Trophoblast cell (in vitro differentiated cells and primary cell): Measurements from ENCODE around the gene FER.
"Not testable (repeated sequence)": the region's sequence is repeated elsewhere in the genome, so short reads cannot be mapped to it uniquely, and the experiment has no call there.

Source experiments
- DNase-seq, 2 donors: peaks; one replicate each; pipeline ENCODE4 v3.0.0-alpha.2; 2016
- H2AFZ ChIP-seq: 2 replicates; pipeline ENCODE4 v1.6.1; 2013; ENCODE audit warnings: low read length, moderate library complexity, mild to moderate bottlenecking; ENCODE audit not compliant: insufficient read depth, poor library complexity
- H2AK5ac ChIP-seq: 2 replicates; pipeline ENCODE4 v1.6.1; 2013; ENCODE audit warnings: mild to moderate bottlenecking, low read length
- H2BK120ac ChIP-seq: 2 replicates; pipeline ENCODE4 v1.6.1; 2013; ENCODE audit warnings: low read length, mild to moderate bottlenecking, moderate library complexity; ENCODE audit not compliant: insufficient read depth, poor library complexity
- H2BK12ac ChIP-seq: 2 replicates; pipeline ENCODE4 v1.6.1; 2013; ENCODE audit warnings: mild to moderate bottlenecking, low read length, moderate library complexity
- H2BK5ac ChIP-seq: 2 replicates; pipeline ENCODE4 v1.6.1; 2013; ENCODE audit warnings: low read length, low read depth, moderate library complexity, mild to moderate bottlenecking; ENCODE audit not compliant: poor library complexity
- H3K14ac ChIP-seq: 2 replicates; pipeline ENCODE4 v1.6.1; 2013; ENCODE audit warnings: mild to moderate bottlenecking, low read length
- H3K18ac ChIP-seq: 2 replicates; pipeline ENCODE4 v1.6.1; 2013; ENCODE audit warnings: mild to moderate bottlenecking, low read length
- H3K23ac ChIP-seq: 2 replicates; pipeline ENCODE4 v1.6.1; 2013; ENCODE audit warnings: low read length
- H3K27ac ChIP-seq: 2 replicates; pipeline ENCODE4 v1.5.1; 2013; ENCODE audit warnings: low read depth, mild to moderate bottlenecking, inconsistent platforms, low read length, moderate library complexity
- H3K27me3 ChIP-seq: 2 replicates; pipeline ENCODE4 v1.6.1; 2013; ENCODE audit warnings: inconsistent platforms, mild to moderate bottlenecking, low read length, moderate library complexity; ENCODE audit not compliant: insufficient read depth
- H3K36me3 ChIP-seq, 2 experiments: 1 replicate in 1 of 2; 2 replicates in 1 of 2; pipeline ENCODE4 v1.6.1; 2013; ENCODE audit warnings: low read length in 2 of 2, mild to moderate bottlenecking in 2 of 2, moderate library complexity in 1 of 2; ENCODE audit not compliant: insufficient read depth in 2 of 2, control insufficient read depth in 1 of 2
- H3K4ac ChIP-seq: 2 replicates; pipeline ENCODE4 v1.6.1; 2013; ENCODE audit warnings: low read depth, mild to moderate bottlenecking, low read length, moderate library complexity
- H3K4me1 ChIP-seq, 2 experiments: 1 replicate in 1 of 2; 2 replicates in 1 of 2; pipeline ENCODE4 v1.6.1; 2013; ENCODE audit warnings: low read length in 2 of 2, mild to moderate bottlenecking in 2 of 2, moderate library complexity in 1 of 2; ENCODE audit not compliant: insufficient read depth in 2 of 2, control insufficient read depth in 1 of 2
- H3K4me2 ChIP-seq: 2 replicates; pipeline ENCODE4 v1.6.1; 2013; ENCODE audit warnings: inconsistent platforms, mild to moderate bottlenecking, low read length, moderate library complexity
- H3K4me3 ChIP-seq: 2 replicates; pipeline ENCODE4 v1.5.1; 2013; ENCODE audit warnings: mild to moderate bottlenecking, low read depth, low read length, inconsistent platforms
- H3K79me1 ChIP-seq: one replicate; pipeline ENCODE4 v1.6.1; 2013; ENCODE audit warnings: low read length
- H3K79me2 ChIP-seq: 2 replicates; pipeline ENCODE4 v1.6.1; 2013; ENCODE audit warnings: low read length, mild to moderate bottlenecking; ENCODE audit not compliant: control insufficient read depth, insufficient read depth, poor library complexity
- H3K9ac ChIP-seq: 2 replicates; pipeline ENCODE4 v1.6.1; 2013; ENCODE audit warnings: mild to moderate bottlenecking, low read length
- H3K9me3 ChIP-seq: 2 replicates; pipeline ENCODE4 v1.6.1; 2013; ENCODE audit warnings: low read depth, mild to moderate bottlenecking, control low read depth, inconsistent platforms, low read length; ENCODE audit not compliant: insufficient read depth
- H4K12ac ChIP-seq: 2 replicates; pipeline ENCODE4 v1.6.1; 2013; ENCODE audit warnings: low read depth, mild to moderate bottlenecking, low read length, moderate library complexity
- H4K8ac ChIP-seq: 2 replicates; pipeline ENCODE4 v1.6.1; 2013; ENCODE audit warnings: low read depth, mild to moderate bottlenecking, low read length, moderate library complexity
- H4K91ac ChIP-seq: one replicate; pipeline ENCODE4 v1.6.1; 2013; ENCODE audit warnings: low read depth, mild to moderate bottlenecking, low read length, moderate library complexity
- WGBS: extraction: QIAGEN DNeasy Blood & Tissue Kit; methylation state at CpG from one replicate; pipeline ENCODE4 v1.1.7; 2013; ENCODE audit warnings: missing lambda C conversion rate; ENCODE audit not compliant: insufficient read length, insufficient coverage; ENCODE audit errors: extremely low coverage; 5-methylcytosine and 5-hydroxymethylcytosine counted together

Gene FER

DNA sequence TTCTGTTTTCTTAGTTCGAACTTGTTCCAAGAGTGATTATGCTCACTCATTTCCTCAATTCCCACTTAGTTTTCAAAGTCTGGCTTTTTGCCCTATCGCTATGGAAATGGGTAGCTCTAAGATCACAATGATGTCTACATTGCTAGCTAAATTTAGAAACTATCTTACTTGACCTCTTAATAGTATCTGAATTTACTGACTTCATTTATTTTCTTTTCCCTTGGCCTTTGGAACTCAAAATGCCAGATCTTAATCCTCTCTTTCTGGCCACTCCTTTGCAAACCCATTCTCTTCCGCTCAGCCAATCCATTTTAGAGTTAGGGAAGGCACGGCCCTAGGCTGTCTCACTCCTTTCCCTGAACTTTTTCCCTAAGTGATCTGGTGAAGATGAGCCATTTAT is 137.0 kb downstream of the FER start:
- H4K91ac ChIP-seq: no peak overlapping the region
- no peak overlapping the region for H4K8ac ChIP-seq
- no peak overlapping the region for H3K4me3 ChIP-seq
- no peak overlapping the region for H3K4ac ChIP-seq
- no peak overlapping the region for H3K9ac ChIP-seq
- H2BK5ac ChIP-seq: no peak overlapping the region
- no peak overlapping the region for H2AFZ ChIP-seq
- H4K12ac ChIP-seq: no peak overlapping the region
- no peak overlapping the region for H3K14ac ChIP-seq
- no peak overlapping the region for H2AK5ac ChIP-seq
- H2BK120ac ChIP-seq: no peak overlapping the region
- H3K27me3 ChIP-seq: no peaks in the 10 kb centered on the region
- no peak overlapping the region for H2BK12ac ChIP-seq
- H3K79me2 ChIP-seq: no peaks in the 10 kb centered on the region
- DNase-seq: no peak
- H3K36me3 ChIP-seq: no peaks in the 10 kb centered on the region
- no peaks in the 10 kb centered on the region for H3K9me3 ChIP-seq
- no peak overlapping the region for H3K18ac ChIP-seq
- H3K27ac ChIP-seq: no peak overlapping the region
- H3K4me1 ChIP-seq: no peaks in the 10 kb centered on the region
- 100% methylated on average over 1 of the region's 4 CpGs for WGBS
- H3K4me2 ChIP-seq: no peak overlapping the region
- H3K23ac ChIP-seq: no peak overlapping the region
- no peaks in the 10 kb centered on the region for H3K79me1 ChIP-seq

DNA sequence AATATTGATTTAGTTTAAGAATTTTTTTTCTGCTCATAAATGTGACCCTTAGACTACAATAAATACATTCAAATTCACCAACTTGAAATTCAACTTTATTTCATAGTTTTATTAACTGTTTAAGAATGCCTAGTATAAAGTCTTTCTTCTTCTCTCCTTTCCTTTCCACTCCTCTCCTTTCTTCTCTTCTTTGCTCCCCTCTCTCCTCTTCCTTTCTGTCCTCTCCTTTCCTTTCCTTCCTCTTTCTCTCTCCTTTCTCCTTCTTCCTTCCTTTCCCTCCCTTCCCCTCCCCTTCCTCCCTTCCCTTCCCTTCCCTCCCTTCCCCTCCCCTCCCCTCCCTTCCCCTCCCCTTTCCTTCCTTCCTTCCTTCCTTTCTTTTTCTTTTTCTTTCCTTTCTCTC is 150.6 kb downstream of the FER start:
- no peak overlapping the region for H2BK120ac ChIP-seq
- no peak overlapping the region for H3K18ac ChIP-seq
- no peak overlapping the region for H3K4me2 ChIP-seq
- no peak overlapping the region for H2BK12ac ChIP-seq
- H3K27me3 ChIP-seq: no peaks in the 10 kb centered on the region
- no peaks in the 10 kb centered on the region for H3K9me3 ChIP-seq
- H3K14ac ChIP-seq: no peak overlapping the region
- no peak for DNase-seq
- H2BK5ac ChIP-seq: no peak overlapping the region
- H3K23ac ChIP-seq: no peak overlapping the region
- no peak overlapping the region for H3K4me3 ChIP-seq
- H3K79me2 ChIP-seq: no peaks in the 10 kb centered on the region
- H3K36me3 ChIP-seq: no peaks in the 10 kb centered on the region
- H3K27ac ChIP-seq: no peak overlapping the region
- H4K8ac ChIP-seq: no peak overlapping the region
- H2AK5ac ChIP-seq: no peak overlapping the region
- no peak overlapping the region for H4K91ac ChIP-seq
- no peak overlapping the region for H3K9ac ChIP-seq
- no peaks in the 10 kb centered on the region for H3K79me1 ChIP-seq
- H3K4ac ChIP-seq: no peak overlapping the region
- H4K12ac ChIP-seq: no peak overlapping the region
- H3K4me1 ChIP-seq: no peaks in the 10 kb centered on the region
- H2AFZ ChIP-seq: no peak overlapping the region

DNA sequence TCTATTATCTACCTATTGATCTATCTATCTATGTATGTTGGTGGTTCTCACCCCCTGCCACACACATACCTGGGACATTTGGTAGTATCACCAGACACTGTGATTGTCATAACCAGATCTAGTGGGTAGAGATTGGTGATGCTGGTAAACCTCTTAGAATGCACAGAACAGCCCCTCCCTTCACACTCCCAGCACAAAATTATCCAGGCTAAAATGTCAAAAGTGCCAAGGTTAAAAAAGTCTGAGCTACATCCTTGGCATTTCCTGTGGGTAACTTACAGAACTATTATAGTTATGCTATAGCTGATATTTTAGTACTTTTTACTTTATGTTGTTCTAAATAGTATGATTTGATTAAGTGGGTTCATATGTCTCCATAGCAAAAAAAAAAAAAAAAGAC is 151.0 kb downstream of the FER start:
- no peak overlapping the region for H3K23ac ChIP-seq
- H3K4me3 ChIP-seq: no peak overlapping the region
- H3K36me3 ChIP-seq: no peaks in the 10 kb centered on the region
- H2BK5ac ChIP-seq: no peak overlapping the region
- H3K79me1 ChIP-seq: no peaks in the 10 kb centered on the region
- no peak overlapping the region for H3K27ac ChIP-seq
- H3K4me2 ChIP-seq: no peak overlapping the region
- H2AK5ac ChIP-seq: no peak overlapping the region
- H3K4ac ChIP-seq: no peak overlapping the region
- H4K91ac ChIP-seq: no peak overlapping the region
- no peak overlapping the region for H3K18ac ChIP-seq
- no peak overlapping the region for H3K9ac ChIP-seq
- H2BK12ac ChIP-seq: no peak overlapping the region
- no peak overlapping the region for H3K14ac ChIP-seq
- H3K4me1 ChIP-seq: no peaks in the 10 kb centered on the region
- H4K12ac ChIP-seq: no peak overlapping the region
- H3K27me3 ChIP-seq: no peaks in the 10 kb centered on the region
- no peaks in the 10 kb centered on the region for H3K79me2 ChIP-seq
- DNase-seq: peak in 1 of 2 donors; percentile 35
- H2BK120ac ChIP-seq: no peak overlapping the region
- no peaks in the 10 kb centered on the region for H3K9me3 ChIP-seq
- H4K8ac ChIP-seq: no peak overlapping the region
- H2AFZ ChIP-seq: no peak overlapping the region

DNA sequence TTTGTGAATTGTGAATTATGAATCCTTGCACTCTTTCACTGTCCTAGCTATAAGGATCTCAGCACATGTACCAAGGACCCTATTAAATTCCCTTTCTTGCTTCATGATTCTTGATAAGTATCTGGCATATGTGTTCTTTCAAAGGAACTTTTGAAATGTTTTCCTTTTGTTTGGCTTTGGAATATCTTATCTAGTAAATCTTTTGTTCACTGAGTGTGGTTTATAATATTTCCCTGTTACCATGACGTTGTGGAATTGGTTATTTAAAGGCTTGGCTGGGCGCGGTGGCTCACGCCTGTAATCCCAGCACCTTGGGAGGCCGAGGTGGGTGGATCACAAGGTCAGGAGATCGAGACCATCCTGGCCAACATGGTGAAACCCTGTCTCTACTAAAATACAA is 151.5 kb downstream of the FER start:
- WGBS: no CpG with 5 or more reads among the region's 6 CpGs

DNA sequence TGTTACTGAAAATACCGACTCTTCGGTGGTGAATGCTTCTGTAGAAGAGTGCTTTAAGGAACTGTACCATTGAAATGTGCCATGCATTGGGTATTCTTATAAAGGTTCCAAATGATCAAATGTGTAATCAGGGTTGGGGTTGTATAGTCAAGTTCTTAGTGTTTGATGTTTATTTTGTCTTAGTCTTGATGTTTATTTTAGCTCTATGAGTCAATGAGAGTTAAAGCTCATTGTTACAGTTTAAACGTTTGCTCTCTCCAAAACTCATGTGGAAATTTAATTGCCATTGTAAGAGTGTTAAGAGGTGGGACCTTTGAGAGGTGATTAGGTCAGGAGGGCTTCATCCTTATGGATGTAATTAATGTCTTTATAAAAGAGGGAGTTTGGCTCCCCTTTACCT is 153.0 kb downstream of the FER start:
- Histone ChIP-seq H2BK120ac (no peak overlapping the region), H3K79me1 (no peaks in the 10 kb centered on the region), H3K4me2 (no peak overlapping the region), H2AFZ (no peak overlapping the region), H3K23ac (no peak overlapping the region), H3K18ac (no peak overlapping the region), H3K9me3 (no peaks in the 10 kb centered on the region), H3K27me3 (no peaks in the 10 kb centered on the region), H3K27ac (no peak overlapping the region), H2BK5ac (no peak overlapping the region), H3K4me3 (no peak overlapping the region), H3K14ac (no peak overlapping the region), H2AK5ac (no peak overlapping the region), H2BK12ac (no peak overlapping the region), H3K36me3 (no peaks in the 10 kb centered on the region), H4K91ac (no peak overlapping the region), H3K79me2 (no peaks in the 10 kb centered on the region), H3K9ac (no peak overlapping the region), H3K4me1 (no peaks in the 10 kb centered on the region), H3K4ac (no peak overlapping the region), H4K12ac (no peak overlapping the region), H4K8ac (no peak overlapping the region)
- DNase-seq: no peak
- no CpG with 5 or more reads among the region's 3 CpGs for whole genome bisulfite sequencing

More for the DNA sequence above, 151.5 kb downstream of the FER start:
- H2AFZ ChIP-seq, H3K27ac ChIP-seq, H3K4ac ChIP-seq, H3K14ac ChIP-seq, H3K79me1 ChIP-seq, H2AK5ac ChIP-seq, H3K9me3 ChIP-seq, H3K27me3 ChIP-seq, H3K79me2 ChIP-seq, H3K4me1 ChIP-seq, H3K4me2 ChIP-seq, H4K8ac ChIP-seq, H2BK5ac ChIP-seq, H3K36me3 ChIP-seq, H4K12ac ChIP-seq, H3K18ac ChIP-seq, H2BK120ac ChIP-seq, H3K4me3 ChIP-seq, H3K9ac ChIP-seq, H4K91ac ChIP-seq, H3K23ac ChIP-seq, H2BK12ac ChIP-seq: not testable (repeated sequence)
- peak; percentile 10 to 80 for DNase-seq
